Choroid plexus epithelial cell (primary cell): ENCODE results near the gene KLF13.

ENCODE experiments used
- DNase-seq: peaks from one replicate; pipeline ENCODE4 v3.0.0-alpha.2; 2010; ENCODE audit warnings: low read depth
- H3K4me3 ChIP-seq: 2 replicates; pipeline ENCODE4 v1.5.1; 2011; ENCODE audit warnings: low read depth, mild to moderate bottlenecking, control low read depth, low read length, moderate library complexity
- CTCF ChIP-seq: conservative IDR thresholded peaks from 2 replicates; pipeline ENCODE4 v1.5.1; 2011; ENCODE audit warnings: low read depth, mild to moderate bottlenecking, control low read depth, inconsistent platforms, low read length, moderate library complexity

Gene KLF13

GRCh38 chr15:31318429-31318828 lies 8.2 kb upstream of the KLF13 start:
- TF ChIP-seq CTCF = no peak
- H3K4me3 ChIP-seq = no peak overlapping the region
- no peak for DNase-seq

GRCh38 chr15:31320022-31320421 lies 6.6 kb upstream of the KLF13 start:
- no peak for DNase-seq
- H3K4me3 ChIP-seq = no peak overlapping the region
- no peak for TF ChIP-seq CTCF

- no peak for TF ChIP-seq CTCF
- no peak overlapping the region for H3K4me3 ChIP-seq
- no peak for DNase-seq
Measured at GRCh38 chr15:31321418-31321817, 5.2 kb upstream of the KLF13 start.

- DNase-seq = no peak
- no peak for TF ChIP-seq CTCF
- H3K4me3 ChIP-seq = no peak overlapping the region
Measured at GRCh38 chr15:31322504-31322903, 4.1 kb upstream of the KLF13 start.

- no peak overlapping the region for H3K4me3 ChIP-seq
- no peak for DNase-seq
- no peak for TF ChIP-seq CTCF
Measured at GRCh38 chr15:31323627-31324026, 3.0 kb upstream of the KLF13 start.

GRCh38 chr15:31324186-31324585 lies 2.4 kb upstream of the KLF13 start:
- DNase-seq = no peak
- H3K4me3 ChIP-seq = no peak overlapping the region

More at GRCh38 chr15:31324186-31324585, 2.4 kb upstream of the KLF13 start:
- TF ChIP-seq CTCF = no peak
